Activated B cell treated with CpG ODN at 0.5 μM for 24 hours (primary cell): ENCODE results near the gene CACNB4. TPM values are rescaled to one million over a fixed set of nuclear protein-coding genes. Genes with fewer than 3 reads are reported as not detected.
"Not testable (repeated sequence)": the region's sequence is repeated elsewhere in the genome, so short reads cannot be mapped to it uniquely, and the experiment has no call there.

Experiments
- ATAC-seq: fragments of 200-7000 bp; cut with Tn5 transposase; one replicate; pipeline ENCODE4 v1.10.0; 2021; ENCODE audit warnings: low read depth, mild to moderate bottlenecking, moderate library complexity
- CTCF ChIA-PET: fragments of 350-600 bp; sonication (Branson Sonifier 250); formaldehyde crosslinking; loops from one replicate; lab custom pipeline; 2021; ENCODE audit warnings: antibody characterized with exemption; lab: Charles Lee
- POLR2A ChIA-PET: fragments of 350-600 bp; sonication (Branson Sonifier 250); formaldehyde crosslinking; loops from one replicate; lab custom pipeline; 2021; ENCODE audit warnings: antibody characterized with exemption; lab: Charles Lee
- DNase-seq: peaks from one replicate; pipeline ENCODE4 v3.0.0; 2022
- H3K27ac Mint-ChIP-seq: one replicate; pipeline ENCODE4 v1.8.0; 2020; ENCODE audit warnings: mixed read lengths
- H3K27me3 Mint-ChIP-seq: one replicate; pipeline ENCODE4 v1.8.0; 2021; ENCODE audit warnings: mixed read lengths
- H3K36me3 Mint-ChIP-seq: one replicate; pipeline ENCODE4 v1.8.0; 2021; ENCODE audit warnings: low read depth, mixed read lengths
- H3K4me1 Mint-ChIP-seq: one replicate; pipeline ENCODE4 v1.8.0; 2021; ENCODE audit warnings: mixed read lengths
- H3K4me3 Mint-ChIP-seq: one replicate; pipeline ENCODE4 v1.8.0; 2020; ENCODE audit warnings: mild to moderate bottlenecking, mixed read lengths
- H3K9me3 Mint-ChIP-seq: one replicate; pipeline ENCODE4 v1.8.0; 2020; ENCODE audit warnings: mixed read lengths
- intact Hi-C: fragments of 100-400 bp; cut with micrococcal nuclease; formaldehyde crosslinking; loops from one replicate; pipeline ENCODE4 v1.15.1; 2024
- total RNA-seq: library from RNA; stranded (reverse); gene quantifications from 2 replicates; pipeline ENCODE4 v1.2.3, GENCODE V29; 2022
- TF ChIP-seq, protein P1 (sequence below): fragments of 200-600 bp; IDR thresholded peaks from one replicate; pipeline ENCODE4 v1.8.0; 2022; ENCODE audit warnings: antibody characterized with exemption, mild to moderate bottlenecking

Gene CACNB4
- total RNA-seq, 1 donor from 2014 or later: 0.86 TPM

DNA sequence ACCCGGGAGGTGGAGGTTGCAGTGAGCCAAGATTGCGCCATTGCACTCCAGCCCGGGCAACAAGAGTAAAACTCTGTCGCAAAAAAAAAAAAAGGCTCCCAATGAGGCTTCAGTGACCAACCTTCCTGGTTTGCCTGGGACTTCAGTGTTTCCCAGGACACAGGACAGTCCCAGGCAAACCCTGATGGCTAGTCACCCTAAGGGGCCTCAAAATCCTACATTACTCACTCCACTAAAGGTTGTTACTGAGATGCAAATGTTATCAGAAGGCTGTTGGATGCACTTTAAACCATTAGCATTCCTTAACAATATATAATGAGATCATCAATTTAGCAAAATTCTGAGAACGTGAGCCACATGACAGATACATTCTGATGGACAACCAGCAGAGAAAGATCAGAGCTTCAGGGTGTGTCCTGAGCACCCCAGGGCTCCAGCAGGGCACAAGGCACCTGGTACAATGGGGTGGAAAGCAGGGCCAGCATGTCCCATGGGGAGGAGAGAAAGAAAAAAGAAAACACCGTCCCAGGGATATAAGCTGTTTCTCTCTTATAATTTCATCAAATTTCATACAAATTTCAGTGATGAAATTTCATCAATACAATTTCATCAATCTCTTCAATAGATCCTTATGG is 152.5 kb downstream of the CACNB4 start:
- H3K27me3 Mint-ChIP-seq: peaks cover 6% of the 10 kb centered on the region
- CTCF ChIA-PET: no interaction called here
- DNase-seq (no peak), ATAC-seq (no peak)
- peaks cover 10% of the 10 kb centered on the region for H3K9me3 Mint-ChIP-seq
- no peak overlapping the region for H3K4me3 Mint-ChIP-seq
- TF ChIP-seq, protein P1, sequence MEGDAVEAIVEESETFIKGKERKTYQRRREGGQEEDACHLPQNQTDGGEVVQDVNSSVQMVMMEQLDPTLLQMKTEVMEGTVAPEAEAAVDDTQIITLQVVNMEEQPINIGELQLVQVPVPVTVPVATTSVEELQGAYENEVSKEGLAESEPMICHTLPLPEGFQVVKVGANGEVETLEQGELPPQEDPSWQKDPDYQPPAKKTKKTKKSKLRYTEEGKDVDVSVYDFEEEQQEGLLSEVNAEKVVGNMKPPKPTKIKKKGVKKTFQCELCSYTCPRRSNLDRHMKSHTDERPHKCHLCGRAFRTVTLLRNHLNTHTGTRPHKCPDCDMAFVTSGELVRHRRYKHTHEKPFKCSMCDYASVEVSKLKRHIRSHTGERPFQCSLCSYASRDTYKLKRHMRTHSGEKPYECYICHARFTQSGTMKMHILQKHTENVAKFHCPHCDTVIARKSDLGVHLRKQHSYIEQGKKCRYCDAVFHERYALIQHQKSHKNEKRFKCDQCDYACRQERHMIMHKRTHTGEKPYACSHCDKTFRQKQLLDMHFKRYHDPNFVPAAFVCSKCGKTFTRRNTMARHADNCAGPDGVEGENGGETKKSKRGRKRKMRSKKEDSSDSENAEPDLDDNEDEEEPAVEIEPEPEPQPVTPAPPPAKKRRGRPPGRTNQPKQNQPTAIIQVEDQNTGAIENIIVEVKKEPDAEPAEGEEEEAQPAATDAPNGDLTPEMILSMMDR: no peak
- POLR2A ChIA-PET: no interaction called here
- no peaks in the 10 kb centered on the region for H3K36me3 Mint-ChIP-seq
- intact Hi-C loops: loop anchor here (5.0 kb wide), 1 partner anchor 119 kb away; the partner anchor contains the start of gene ARL5A
- H3K4me1 Mint-ChIP-seq: peaks cover 14% of the 10 kb centered on the region
- no peak overlapping the region for H3K27ac Mint-ChIP-seq

DNA sequence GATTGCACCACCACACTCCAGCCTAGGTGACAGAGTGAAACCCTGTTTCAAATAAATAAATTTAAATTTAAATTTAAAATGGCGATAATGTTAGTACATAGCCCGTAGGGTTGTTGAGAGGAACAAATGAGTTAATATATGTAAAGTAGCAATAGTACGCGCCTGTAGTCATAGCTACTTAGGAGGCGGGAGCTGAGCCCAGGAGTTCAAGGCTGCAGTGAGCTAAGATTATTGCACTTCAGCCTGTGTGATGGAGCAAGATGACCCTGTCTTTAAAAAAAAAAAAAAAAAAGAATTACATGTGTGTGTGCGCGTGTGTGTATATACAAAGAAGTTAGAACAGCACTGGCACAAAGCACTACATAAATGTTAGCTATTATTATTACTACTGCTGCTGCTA is 153.2 kb downstream of the CACNB4 start:
- H3K27me3 Mint-ChIP-seq: peaks cover 6% of the 10 kb centered on the region
- no peaks in the 10 kb centered on the region for H3K36me3 Mint-ChIP-seq
- DNase-seq: no peak
- H3K4me3 Mint-ChIP-seq: no peak overlapping the region
- ATAC-seq: no peak
- peaks cover 10% of the 10 kb centered on the region for H3K9me3 Mint-ChIP-seq
- intact Hi-C loops: loop anchor here (5.0 kb wide), 1 partner anchor 118 kb away; the partner anchor contains the start of gene ARL5A
- peaks cover 14% of the 10 kb centered on the region for H3K4me1 Mint-ChIP-seq
- ChIA-PET CTCF (no interaction called here), POLR2A (no interaction called here)
- TF ChIP-seq, protein P1: no peak
- no peak overlapping the region for H3K27ac Mint-ChIP-seq

DNA sequence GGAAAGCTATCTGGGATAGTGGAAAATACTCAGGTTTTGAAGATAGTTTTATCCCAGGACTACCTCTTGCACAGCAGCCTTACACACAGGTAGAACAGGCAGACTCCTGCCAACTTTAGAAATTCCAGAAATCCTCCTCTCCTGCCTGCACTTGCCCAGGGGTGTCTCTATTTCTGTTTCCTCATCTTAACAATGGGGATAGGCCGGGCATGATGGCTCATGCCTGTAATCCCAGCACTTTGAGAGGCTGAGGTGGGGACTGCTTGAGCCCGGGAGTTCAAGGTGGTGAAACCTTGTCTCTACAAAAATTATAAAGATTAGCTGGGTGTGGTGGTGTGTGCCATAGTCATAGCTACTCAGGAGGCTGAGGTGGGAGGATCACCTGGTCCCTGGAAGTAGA is 153.7 kb downstream of the CACNB4 start:
- Mint-ChIP-seq H3K27me3 (peaks cover 9% of the 10 kb centered on the region), H3K36me3 (no peaks in the 10 kb centered on the region), H3K9me3 (peaks cover 6% of the 10 kb centered on the region), H3K27ac (no peak overlapping the region), H3K4me1 (peaks cover 14% of the 10 kb centered on the region), H3K4me3 (no peak overlapping the region)
- CTCF ChIA-PET: no interaction called here
- ATAC-seq (no peak), DNase-seq (no peak)
- intact Hi-C loops: loop anchor here (5.0 kb wide), 1 partner anchor 118 kb away; the partner anchor contains the start of gene ARL5A
- TF ChIP-seq, protein P1: no peak
- POLR2A ChIA-PET: no interaction called here

DNA sequence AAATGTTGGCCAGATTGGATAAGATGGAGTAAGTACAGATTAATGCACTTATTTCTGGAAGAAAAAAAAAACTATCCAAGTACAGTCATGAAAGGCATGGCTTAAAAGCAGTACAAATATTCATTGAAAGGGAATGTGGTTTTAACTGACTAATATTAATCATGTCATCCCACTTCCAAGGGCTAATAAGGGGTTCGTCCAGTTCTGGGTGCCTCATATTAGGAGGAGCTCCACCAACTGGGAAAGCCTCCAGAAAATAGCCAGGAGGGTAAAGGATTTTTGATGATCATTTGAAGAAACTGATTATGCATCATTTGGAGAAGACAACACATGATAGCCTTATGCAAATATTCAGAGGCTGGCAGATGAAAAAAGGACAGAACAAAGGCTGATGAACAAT is 155.4 kb downstream of the CACNB4 start:
- Mint-ChIP-seq H3K27me3 (peaks cover 12% of the 10 kb centered on the region), H3K4me3 (no peak overlapping the region), H3K9me3 (peaks cover 6% of the 10 kb centered on the region), H3K27ac (no peak overlapping the region), H3K36me3 (no peaks in the 10 kb centered on the region), H3K4me1 (peaks cover 14% of the 10 kb centered on the region)
- ChIA-PET POLR2A (no interaction called here), CTCF (no interaction called here)
- ATAC-seq (no peak), DNase-seq (no peak)
- intact Hi-C loops: no loop called here
- TF ChIP-seq, protein P1: no peak

DNA sequence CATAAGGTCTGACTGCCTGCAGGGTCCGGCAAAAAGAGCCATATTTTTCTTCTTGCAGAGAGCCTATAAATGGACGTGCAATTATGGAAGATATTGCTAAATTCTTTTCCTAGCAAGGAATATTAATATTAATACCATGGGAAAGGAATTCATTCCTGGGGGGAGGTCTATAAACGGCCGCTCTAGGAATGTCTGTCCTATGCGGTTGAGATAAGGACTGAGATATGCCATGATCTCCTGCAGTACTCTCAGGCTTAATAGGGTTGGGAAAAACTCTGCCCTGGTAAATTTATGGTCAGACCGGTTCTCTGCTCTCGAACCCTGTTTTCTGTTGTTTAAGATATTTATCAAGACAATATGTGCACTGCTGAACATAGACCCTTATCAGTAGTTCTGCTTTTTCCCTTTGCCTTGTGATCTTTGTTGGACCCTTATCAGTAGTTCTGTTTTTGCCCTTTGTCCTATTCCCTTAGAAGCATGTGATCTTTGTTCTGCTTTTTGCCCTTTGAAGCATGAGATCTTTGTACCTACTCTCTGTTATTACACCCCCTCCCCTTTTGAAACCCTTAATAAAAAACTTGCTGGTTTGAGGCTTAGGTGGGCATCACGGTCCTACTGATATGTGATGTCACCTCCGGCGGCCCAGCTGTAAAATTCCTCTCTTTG is 156.2 kb downstream of the CACNB4 start:
- H3K4me3 Mint-ChIP-seq, DNase-seq, POLR2A ChIA-PET, ATAC-seq, H3K9me3 Mint-ChIP-seq, H3K27ac Mint-ChIP-seq, intact Hi-C loops, H3K4me1 Mint-ChIP-seq, CTCF ChIA-PET, H3K36me3 Mint-ChIP-seq: not testable (repeated sequence)
- peaks cover 12% of the 10 kb centered on the region for H3K27me3 Mint-ChIP-seq
